CD4-positive, alpha-beta T cell treated with Interleukin-6 for 4 hours (primary cell): ENCODE measurements around the gene FGA.

Experiments
- DNase-seq: peaks from one replicate; pipeline ENCODE4 v3.0.0-alpha.2; 2020; ENCODE audit warnings: mixed read lengths

The FGA gene

DNA sequence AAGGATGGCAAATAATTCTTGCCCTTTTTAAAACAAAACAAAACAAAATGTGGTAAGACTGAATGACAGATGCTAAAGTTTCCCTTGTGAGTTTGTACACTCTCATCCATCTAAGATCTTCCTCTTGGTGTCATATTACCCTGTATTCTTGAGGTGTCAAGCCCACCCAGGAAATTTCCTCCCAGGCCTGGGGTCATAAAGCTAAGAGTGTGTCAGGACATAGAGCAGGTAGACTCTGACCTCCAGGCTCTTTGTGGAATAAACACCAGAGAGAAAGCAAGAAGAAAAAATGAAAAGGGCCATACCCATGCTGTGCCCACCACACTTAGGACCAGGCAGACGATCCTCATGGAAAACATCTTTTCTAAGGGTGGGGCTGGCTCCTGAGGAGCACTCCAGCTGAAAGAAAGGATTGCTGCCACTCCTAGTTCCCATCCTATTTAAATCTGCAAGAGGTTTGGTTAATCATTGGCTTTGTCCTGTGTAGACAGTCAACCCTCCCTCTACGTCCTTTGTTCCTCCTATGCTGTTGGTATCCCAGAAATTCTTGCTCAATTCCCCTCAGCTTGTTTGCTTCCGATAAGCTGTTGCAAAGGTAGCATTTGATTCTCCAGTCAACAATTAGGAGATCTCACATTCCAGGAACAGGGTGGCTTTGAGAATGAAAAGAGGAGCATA, at the start of gene FGA:
FGA (minus strand) TSS at position 414 of the 678 bp plus-strand sequence; CDS start at position 359, 55 bp downstream.
- DNase-seq: no peak

DNA sequence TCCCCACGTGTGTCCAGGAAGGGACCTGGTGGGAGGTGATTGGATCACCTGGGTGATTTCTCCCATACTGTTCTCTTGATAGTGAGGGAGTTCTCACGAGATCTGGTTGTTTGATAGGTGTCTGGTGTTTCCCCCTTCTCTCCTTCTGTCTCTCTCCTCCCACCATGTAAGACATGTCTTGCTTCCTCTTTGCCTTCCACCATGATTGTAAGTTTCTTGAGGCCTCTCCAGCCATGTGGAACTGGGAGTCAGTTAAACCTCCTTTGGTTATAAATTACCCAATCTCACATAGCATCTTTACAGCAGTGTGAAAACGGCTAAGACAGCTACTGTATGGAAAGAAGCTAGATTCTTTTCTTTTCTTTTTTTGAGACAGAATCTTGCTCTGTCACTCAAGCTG, 43.5 kb upstream of the FGA start:
- no peak for DNase-seq

DNA sequence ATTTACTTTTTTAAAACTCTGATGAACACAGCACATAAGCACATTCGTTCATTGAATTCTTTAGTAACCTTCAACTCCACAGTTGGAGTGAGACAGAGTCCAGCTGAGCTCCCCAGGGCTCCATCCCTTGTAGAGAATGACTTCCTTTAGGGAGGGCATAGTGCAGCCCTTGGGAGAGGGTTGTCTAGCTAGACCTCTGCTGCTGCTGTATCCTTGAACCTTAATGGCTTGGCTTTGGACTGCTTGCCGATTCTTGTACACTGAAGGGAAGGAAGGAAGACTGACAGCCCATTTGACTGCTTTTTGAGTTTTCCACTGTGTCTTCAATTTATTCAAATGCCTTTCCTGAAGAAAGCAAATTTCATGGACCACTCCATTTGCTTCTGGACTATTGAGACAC, 41.3 kb upstream of the FGA start:
- no peak for DNase-seq

DNA sequence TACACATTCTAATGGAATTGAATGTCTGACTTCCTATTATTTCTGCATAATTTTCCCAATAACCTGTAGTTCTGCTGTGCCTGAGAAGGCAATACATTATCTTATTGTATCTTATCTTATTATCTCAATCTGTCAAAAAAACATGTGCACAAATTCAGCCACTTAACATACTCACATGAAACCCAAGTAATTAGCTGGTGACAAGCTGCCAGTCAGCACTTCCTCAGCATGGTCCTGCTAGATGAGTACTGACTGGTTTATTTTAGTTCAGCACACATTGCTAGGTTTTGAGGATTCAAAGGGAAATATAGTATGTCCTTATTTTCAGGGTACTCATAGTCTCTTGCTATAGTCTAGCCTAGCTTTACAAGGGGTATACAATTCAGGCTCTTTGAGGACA, 39.8 kb upstream of the FGA start:
- DNase-seq: no peak

DNA sequence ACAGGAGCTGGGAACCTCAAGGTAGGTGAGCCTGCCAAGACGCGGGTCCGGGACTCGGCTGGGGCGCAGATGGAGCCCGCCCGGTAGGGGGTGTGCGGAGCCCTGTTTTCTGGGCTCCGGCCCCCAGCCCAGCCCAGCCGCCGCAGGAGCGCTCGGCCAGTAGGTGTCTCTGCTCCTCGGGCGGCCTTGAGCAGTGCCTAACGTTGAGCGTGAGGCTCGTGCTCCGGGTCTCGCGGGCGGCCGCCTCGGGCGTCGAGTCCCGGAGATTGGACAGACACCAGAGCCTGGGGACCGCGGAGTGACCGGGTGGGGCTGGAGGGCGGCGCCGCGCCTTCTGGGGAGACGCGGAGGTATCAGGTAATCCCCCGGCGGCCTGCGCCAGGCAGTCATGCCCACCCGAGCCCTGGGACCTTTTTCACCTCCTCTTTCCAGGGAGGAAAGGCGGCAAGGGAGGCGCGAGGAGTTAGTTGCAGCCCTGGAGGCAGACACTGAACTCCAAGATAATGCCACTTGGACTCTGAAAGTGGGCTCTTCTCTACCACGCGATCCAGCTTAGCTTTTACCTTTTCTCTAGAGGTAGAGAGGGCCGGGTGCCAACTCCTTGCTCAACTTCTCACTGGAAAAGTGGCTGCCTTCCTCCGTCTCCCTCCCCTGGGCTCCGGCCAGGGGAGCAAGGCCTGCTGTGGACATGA, 36.4 kb upstream of the FGA start:
- DNase-seq: peak; percentile 57

DNA sequence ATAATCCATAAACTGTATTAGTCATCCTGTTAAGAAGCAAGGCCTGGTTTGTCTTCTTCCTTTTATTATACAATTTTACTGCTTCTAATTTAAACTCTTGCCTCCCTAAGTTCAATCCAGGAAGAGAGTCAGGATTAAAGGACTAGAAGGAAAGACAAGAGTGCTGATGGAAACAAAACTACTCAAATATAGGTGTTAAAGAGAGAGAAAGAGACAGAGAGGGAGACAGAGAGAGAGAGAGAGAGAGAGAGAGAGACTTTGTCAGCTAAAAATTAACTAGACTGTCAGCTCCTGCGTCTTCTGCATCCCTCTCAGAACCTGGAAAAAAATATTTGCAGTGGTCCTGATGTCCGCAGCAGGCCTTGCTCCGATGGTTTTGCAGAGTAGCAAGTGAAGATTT, 35.4 kb upstream of the FGA start:
- no peak for DNase-seq

DNA sequence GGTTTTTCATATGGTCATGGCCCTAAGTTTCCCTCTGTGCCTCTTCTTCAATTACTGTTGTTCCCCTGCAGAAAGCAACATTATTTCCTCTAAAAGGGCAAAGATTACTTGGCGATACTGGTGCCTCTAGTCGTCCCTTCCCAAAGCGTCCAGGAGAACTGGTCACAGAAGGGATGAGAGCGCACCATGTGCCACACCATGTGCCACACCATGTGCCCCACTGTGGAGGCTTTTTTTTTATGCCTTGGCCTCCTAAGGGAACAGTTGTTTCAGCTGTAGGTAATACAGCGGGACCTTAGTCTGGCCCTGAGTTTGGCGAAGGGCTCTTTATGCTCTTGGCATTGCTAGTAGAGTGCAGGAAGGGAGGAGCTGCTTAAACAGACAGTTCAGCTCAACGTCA, 33.5 kb upstream of the FGA start:
- no peak for DNase-seq

DNA sequence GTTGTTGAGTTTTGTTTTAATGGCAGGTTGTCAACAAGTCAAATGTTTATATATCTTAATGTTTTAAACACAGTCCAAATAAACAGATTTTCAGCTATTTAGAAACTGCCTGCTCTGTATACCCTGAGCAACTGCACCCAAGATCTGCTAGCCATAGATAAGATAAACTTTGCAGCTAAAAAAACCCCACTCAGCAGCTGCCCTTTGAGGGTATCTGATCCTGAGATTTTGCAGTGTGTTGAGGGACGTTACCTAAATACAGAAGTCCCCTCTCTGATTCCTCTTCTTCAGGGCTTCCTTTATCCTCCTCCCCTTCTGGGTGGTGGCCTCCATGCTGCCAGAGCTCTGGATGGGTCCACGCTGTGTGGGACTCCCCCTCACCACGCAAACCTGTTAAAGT, 32.9 kb upstream of the FGA start:
- no peak for DNase-seq

DNA sequence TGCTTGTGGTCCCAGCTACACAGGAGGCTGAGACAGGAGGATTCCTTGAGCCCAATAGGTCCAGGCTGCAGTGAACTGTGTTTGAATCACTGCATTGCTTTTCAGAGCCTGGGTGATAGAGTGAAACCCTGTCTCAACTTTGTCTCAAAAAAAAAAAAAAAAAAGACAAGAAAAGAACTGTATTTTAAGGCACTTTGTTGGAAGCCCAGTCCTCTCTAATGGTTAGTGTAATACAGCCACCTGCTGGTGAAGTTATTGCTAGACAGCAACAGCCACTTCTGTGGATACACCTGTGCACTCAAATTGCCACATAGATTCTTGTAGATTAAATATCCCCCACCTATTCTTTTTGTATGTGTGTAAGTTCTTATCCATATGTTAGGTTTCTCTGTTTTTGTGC, 32.1 kb upstream of the FGA start:
- DNase-seq: peak; percentile 6

DNA sequence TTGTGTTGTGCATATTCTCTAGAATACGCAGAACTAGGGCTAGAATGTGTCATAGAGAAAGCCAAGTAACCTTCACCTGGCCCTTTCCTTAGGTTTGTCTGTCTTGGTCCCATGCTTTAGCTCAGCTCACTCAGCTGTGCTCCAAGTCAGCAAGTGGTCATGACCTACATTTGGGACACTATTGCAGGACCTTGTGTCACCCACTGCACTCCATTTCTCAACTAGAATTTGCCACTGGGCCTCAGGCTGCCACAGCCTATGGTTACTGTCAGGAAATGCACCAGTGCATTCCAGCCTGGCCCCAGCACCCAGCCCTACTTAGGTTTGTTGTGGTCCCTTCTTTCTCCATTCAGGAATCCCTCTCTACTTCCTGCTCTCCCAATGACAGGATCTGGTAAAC, 29.6 kb upstream of the FGA start:
- no peak for DNase-seq

DNA sequence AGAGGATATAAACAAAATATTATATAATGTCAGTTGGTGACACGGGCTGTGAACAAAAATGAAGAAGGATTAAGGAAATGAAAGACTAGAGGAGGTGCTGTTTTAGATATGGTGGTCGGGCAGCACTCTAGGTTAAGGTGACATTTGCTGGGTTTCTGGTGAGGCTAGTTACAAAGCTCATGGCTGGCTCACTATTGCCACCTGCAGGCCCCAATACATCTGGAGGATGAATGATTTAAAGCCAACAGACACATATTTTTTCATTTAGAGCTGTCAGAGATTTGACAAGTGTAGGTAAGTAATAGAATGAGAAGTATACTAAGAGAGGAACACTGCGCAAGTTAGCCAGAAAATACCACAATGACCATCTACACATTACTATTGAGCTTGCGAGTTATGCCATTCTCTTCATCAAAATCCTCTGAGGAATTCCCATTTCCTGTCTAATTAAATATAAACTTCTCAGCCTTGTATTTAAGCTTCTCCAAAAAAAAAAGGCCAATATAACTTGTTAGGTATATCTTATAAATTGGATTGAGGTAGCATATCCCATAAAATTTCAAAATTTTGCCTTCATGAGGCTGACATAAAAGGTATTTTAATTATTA, 28.3 kb upstream of the FGA start:
- peak; percentile 42 for DNase-seq

DNA sequence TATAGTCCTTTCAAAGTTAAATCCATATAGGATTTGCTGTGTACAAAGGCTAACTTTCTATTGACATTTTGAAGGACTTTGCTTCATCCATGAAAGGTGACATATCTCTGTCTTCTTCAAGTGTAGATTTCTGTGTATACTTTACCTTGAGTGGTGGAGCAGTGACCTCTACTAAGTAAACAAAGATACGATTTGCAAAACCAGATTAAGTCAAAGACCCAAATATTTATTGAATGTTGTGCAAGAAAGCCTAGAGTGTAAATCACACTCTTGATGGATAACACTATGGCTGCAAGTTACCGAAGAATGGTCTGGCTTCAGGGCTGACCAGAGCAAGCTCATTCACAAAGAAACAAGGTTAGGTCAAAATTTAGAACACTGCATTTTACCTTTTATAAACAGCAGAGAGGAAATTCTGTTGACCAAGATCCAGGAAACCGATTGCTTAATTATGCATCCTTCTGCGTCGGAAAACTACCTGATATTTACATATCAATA, 27.3 kb upstream of the FGA start:
- no peak for DNase-seq

DNA sequence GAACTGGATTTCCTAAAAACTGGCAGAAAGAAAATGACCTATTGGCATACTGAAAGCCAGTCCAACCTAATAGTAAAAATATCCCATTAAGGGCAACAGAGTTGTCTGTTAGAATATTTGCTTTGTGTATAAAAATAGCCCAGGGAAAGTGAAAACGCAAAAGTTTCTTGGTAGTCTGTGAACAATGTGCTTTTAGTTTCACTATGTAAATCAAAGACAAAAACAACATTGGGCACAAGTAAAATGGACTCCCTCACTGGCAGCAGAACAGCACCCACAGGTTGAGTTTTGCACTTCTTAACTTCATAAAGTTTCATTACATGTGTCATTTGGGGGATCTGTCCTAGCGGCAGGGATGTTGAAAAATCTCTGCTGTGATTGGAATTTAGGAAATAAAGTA, 26.2 kb upstream of the FGA start:
- DNase-seq: no peak

DNA sequence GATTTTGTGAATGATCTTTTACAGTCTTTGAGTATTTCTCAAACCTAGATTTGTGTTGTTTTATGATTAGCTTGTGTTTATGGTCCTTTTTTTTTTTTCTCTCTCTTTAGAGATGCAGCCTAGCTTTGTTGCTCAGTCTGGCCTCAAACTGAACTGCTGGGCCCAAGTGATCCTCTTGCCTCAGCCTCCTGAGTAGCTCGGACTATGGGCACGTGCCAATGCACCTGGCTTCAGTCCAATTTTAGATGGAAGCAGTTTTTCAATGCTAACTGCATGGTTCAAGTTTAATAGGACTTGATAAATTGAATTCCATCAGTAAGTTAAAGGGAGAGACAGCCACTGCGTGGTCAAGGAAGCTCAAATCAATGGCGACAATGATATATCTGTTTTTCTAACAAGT, 25.7 kb upstream of the FGA start:
- DNase-seq: no peak

DNA sequence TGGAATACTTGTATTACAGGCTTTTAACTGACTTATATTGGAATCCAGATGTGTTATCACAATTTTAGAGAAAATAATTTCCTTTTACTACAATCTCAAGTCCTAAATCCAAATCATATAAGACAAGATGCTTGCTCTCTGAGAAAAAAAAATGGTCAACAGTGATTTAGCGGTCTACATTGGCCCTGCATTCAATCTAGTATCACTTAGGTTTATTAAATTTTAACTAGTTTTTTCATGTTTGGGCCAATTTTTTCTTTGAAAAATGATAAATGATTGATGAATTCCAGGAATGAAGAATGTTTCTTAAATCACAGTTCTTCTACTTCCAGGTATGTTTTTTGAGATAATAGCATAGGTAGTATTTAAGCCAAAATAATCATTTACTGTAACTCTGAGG, 24.7 kb upstream of the FGA start:
- DNase-seq: no peak

DNA sequence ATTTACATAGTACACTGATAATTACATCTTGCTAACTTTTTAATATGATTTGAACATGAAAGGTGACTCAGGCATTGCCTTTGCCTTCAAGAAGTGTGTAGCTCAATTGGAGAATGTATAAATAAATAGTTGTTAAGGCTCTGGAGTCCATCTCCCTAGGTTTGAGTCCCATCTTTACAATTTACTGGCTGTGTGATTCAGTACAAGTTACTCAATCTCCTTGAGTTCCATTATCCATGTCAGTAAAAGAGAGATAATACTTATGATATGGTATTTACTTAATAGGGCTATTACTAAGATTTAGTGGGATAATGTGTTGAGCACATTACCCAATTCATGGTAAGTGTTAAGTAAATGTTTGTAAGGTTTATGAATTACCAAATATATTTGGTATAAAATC, 23.8 kb upstream of the FGA start:
- no peak for DNase-seq

DNA sequence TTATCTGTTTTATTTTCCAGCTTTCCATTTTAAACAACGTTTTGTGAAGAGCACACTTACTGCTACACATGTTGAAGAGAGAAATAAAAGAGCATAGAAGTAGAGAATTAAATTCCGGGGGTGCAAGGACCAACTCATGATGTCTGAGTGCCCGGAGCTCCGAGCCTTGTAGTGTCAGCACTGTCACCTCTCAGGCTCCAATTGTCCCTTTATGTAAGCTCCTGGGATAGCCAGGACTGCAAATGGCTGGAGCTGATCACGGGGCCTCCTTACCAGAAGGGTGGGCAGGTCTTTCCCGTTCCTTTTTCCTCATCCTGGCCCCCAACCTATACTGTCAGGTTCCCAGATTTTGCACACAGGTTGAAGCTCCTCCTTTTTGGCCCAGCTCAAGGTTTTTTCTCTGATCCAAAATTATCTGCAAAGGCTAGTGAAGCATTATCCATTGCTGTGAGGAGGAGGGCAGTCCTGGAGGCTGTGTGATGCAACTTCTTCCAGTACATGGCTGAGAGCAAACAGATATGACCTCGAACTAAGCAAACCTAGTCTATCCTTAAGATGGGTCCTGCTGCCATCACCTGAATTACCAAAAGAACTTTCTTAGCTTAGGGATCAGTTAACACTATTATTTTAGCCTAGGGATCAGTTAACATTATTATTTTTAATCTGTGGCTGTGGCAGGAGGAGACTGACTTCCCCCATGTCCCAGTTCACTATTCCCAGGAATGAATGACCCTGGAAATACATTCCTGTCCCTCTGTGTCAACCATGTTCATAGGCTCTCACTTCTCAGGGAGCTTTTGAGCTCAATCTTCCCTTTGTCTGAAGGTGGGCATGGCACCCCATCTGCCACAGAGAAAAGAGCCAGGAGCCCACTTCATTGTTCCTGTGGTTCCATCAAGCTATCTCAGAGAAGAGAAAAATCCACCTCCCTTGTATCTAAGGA, 22.2 kb upstream of the FGA start, which contains the start of gene FGG:
FGG (minus strand) TSS at position 185 of the 943 bp plus-strand sequence; CDS start at position 138, 47 bp downstream.
- DNase-seq: no peak

DNA sequence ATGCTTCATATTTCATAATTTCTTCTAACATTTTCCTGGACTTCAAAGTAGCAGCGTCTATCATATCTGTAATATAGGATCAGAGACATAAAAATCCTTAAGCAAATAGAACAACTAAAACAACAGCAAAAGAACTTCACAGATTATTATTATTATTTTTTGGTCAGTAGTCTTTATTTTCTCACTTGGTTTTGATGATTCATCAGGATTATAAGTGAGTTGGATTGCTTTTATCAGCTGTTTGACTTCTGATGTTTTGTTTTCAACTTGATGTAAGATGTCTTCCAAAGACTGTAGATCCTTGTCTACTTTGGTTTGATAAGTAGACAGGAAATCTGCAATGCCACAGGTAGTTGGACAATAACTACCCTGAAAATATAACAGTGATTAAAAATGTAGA, 21.3 kb upstream of the FGA start:
- no peak for DNase-seq

DNA sequence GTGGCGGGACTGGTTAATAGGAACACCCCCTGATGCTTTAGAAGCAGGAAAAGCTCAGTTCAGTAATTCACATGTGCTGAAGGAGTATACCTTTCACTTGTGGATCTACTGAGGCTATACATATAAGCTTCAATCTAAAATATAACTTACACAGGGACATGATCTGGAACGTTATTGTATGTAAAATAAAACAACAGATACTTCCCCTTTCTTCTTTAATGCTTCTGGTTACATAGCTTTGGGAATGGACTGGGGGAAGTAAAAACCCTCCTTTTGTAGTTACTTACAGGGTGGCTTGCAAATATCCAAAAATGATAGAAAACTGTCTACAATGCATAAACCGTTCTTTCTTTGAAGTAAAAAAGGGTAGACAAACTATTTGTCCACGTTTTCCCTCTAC, 20.0 kb upstream of the FGA start:
- no peak for DNase-seq

DNA sequence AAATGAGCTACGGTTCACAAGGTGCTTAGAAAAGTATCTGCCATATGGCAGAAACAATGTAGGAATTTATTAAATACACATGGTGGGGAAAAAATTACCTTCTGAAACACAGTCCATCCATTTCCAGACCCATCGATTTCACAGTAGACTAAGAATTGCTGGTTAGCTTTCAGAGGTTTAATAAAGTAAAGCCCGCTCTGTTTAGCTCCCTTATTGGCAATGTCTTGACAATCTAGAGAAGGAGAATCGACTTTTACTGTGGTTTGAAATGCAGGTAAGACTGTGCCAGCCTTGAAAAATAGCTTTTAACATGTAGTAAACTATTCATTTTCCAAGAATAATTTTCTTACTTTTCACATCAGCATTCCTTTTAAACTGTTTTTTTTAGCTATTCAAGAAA, 19.0 kb upstream of the FGA start:
- DNase-seq: no peak

DNA sequence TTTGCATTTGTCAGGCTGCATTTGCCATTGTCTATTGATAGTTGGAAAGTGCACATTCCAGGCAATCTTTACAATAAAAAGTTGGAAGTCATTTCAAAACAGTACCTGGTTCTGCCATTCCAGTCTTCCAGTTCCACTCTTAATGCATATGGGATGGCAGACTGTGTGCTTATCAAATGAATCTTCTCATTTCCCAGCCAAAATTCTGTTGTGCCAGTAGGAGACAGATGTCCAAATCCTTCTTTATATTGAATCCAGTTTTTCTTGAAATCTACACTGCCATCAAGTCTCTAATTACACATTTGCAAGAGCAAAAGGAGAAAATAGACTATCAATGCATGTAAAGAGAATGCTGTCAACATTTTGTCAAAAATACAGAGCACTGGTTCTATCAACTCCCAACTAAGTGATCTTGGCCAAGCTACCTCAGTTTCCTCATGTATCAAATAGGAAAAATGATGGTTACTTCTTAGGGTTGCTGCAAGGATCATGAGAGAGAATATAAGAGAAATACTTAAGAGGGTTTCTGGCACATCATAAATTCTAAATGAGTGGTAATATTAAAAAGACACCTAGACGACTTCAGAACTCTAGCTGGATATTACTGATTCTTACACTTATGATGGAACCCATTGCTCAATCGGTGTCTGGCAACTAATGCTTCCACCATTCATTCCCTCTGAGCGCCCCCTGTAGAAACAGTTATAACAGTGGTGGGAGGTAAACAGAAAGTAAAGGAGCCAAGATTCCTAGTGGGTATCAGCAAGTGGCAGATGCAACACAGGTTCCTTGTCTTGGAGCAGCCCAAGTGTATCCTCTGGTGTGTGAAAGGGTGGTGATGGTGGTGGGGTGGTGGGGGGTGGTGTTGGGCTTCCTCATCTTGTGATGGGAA, 18.1 kb upstream of the FGA start:
- DNase-seq: no peak
